Measurements from ENCODE around the gene GALNT15.

The GALNT15 gene

GRCh38 chr3:16168211-16168610 is 6.3 kb upstream of the GALNT15 start:
- no peak overlapping the region for H3K27ac ChIP-seq
- TF ChIP-seq CTCF (IDR thresholded peaks at IDR 0.05) (no peak), ZFX (IDR thresholded peaks at IDR 0.05; ENCODE audit: borderline replicate concordance) (no peak)

- TF ChIP-seq ZFX (IDR thresholded peaks at IDR 0.05; ENCODE audit: borderline replicate concordance), result no peak
- TF ChIP-seq CTCF (IDR thresholded peaks at IDR 0.05), result no peak
- no peak overlapping the region for H3K27ac ChIP-seq
Measured at GRCh38 chr3:16171009-16171408, 3.5 kb upstream of the GALNT15 start.

- H3K27ac ChIP-seq, result no peak overlapping the region
- TF ChIP-seq ZFX (IDR thresholded peaks at IDR 0.05; ENCODE audit: borderline replicate concordance) (no peak), CTCF (IDR thresholded peaks at IDR 0.05) (no peak)
Measured at GRCh38 chr3:16171825-16172224, 2.7 kb upstream of the GALNT15 start.

- no peak for TF ChIP-seq ZFX (IDR thresholded peaks at IDR 0.05; ENCODE audit: borderline replicate concordance)
- no peak for TF ChIP-seq CTCF (IDR thresholded peaks at IDR 0.05)
Measured at GRCh38 chr3:16173283-16174025, 1.0 kb upstream of the GALNT15 start.

GRCh38 chr3:16174026-16174355 is 489 bp upstream of the GALNT15 start:
- TF ChIP-seq CTCF (IDR thresholded peaks at IDR 0.05) (no peak), ZFX (IDR thresholded peaks at IDR 0.05; ENCODE audit: borderline replicate concordance) (no peak)
- no peak overlapping the region for H3K27ac ChIP-seq

More at GRCh38 chr3:16173283-16174025, 1.0 kb upstream of the GALNT15 start:
- no peak overlapping the region for H3K27ac ChIP-seq

- H3K27ac ChIP-seq, result no peak overlapping the region
- no peak for TF ChIP-seq CTCF (IDR thresholded peaks at IDR 0.05)
- no peak for TF ChIP-seq ZFX (IDR thresholded peaks at IDR 0.05; ENCODE audit: borderline replicate concordance)
Measured at GRCh38 chr3:16174976-16175901, 759 bp downstream of the GALNT15 start.

Measured in 22Rv1 (cell line).